GM21360 (cell line): ENCODE measurements around the gene RHBDD1.
"Not testable (repeated sequence)": the region's sequence is repeated elsewhere in the genome, so short reads cannot be mapped to it uniquely, and the experiment has no call there.

ENCODE experiments used
- ATAC-seq: cut with Tn5 transposase; IDR thresholded peaks from one replicate; pipeline ENCODE4 v1.9.1; 2021; ENCODE audit warnings: mild to moderate bottlenecking, moderate library complexity; ENCODE audit not compliant: unreplicated experiment

Gene RHBDD1

DNA sequence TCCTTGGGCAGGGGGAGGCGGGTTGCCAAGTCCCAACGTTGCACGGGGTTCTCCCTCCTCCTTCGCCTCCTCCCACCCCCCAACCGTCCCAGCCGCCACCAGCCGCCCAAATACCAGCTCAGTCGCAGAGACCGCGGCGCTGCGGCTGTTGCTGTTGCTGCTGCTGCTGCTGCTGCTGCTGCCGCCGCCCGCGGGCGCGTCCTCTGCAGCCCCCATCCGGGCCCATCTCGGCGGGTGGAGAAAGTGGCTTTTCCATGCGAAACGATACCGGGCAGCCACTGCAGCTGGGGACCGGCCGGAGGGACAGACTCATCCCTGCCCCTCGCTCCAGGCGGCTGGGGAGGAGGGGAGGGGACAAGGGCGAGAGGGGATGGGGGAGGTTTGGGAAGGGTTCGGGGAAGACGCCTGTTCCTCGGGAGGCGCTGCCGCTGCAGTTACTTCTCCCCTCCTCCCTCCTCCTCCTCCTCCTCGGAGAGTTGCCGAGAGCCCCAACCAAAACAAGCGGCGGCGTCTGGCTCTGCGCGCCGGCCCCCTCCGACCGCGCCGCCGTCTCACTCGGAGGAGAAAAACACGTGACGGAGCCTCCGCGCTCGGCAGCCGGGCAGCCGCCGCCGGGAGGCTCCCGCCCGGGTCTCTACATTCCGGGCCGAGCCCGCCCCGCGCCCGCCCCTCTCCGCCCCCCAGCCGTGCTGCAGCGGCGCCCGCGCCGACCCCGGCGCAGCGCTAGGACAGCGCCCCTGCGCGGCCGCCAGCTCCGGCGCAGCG is 36.5 kb upstream of the RHBDD1 start, which contains the start of gene IRS1:
Gene IRS1 (minus strand): TSS at position 610 of the 765 bp plus-strand sequence. CDS start 1,082 bp downstream, outside the sequence.
- peak; percentile 33 for ATAC-seq

DNA sequence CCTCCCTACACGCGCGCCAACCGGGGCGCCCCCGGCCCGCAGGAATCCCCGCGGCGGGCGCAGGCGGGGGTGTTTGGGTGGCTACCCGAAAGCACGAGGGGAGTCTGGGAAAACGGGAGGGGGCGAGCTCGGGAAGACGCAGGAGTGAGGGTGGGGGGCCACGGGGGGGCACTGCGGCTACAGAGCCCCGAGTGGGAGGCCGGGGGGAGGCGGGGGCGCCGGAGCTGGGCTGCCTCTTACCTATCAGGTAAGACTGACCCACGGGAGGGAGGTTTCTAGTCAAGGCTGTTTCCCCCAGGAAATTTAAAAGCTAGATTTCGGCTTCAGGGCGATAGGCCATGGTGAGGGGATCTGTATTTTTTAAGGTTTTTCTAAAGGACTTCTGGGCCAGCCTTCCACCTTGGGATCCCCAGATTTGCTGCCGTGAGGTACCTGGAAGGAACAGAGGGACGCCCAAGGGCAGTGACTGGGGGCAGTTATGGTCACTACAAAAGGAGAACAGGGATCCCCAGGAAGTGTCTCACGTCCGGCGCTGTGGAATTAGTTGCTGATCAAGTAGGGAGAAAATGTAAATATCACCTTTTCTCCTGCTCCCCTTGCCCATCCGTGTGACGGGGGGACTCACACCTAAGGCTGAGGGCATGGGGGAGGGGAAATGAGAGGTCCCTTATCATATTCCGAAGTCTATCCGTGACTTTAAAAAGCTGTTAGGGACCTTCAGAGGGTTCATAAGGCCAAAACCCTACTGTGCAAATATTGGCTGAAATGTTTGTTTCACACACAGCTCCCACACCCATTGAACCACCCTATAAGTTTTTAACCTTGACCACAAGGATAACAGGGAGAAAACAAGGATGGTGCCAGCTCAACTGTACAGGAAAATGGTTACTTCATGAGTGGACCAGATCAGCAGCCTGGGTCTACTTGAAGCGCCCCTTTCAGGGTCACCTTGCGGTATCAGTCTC is 35.6 kb upstream of the RHBDD1 start:
- no peak for ATAC-seq

DNA sequence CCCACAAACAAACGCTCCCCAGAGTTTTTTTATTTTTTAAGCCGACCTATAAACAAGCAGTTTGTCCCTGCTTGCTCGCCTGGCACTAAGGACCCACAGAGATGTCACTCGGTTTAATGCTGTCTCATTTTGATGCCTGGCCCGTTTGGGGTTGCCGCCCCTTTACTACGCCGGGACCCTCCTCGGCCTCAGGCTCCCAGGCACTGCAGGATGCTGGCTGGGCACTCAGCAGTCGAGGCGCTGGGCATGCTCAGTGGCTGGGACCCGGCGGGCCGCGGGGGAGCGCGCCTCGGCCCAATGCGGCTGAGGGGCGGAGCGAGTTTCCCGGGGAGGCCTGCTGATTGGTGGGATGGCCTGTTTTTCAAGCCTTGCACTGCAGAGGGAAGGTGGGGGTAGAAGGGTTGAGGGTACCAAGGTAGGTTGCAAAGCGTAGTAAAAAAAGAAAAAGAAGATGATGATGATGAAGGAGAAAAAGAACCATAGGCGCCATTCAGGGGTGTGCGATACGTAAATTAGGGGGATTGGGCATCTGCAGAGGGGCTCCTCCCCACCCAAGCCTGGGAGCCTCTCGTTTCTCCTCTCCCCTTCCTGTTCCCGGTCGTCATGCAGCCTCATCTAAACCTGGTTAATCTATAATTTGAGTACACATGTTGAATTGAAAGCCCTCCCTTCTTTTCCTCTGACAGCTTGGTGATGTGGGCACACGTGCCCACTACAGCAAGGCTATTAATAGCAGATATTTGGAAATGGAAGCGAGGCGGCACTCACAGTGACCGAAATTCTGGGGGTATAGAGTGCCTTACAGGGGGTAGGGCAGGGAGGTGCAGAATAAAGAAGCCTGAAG is 34.7 kb upstream of the RHBDD1 start:
- ATAC-seq, result peak; percentile 82

DNA sequence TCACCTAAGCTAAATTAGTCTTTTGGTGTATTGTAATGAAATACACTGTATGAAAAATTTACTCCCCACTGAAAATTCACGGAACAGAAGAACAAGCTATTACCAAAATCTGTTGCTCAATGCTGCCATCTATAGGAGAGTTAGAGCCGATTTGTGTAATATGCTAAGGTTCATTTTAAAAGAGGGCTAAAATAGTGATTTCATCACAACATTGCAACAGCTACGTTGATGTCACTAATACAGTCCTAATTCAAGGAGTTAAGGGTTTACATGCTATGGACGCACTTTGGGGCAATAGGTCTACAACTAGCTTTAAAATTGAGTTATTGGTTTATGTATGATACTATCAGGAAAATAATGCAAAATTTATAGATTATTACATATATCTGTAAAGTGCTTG is 33.3 kb upstream of the RHBDD1 start:
- ATAC-seq, result no peak

DNA sequence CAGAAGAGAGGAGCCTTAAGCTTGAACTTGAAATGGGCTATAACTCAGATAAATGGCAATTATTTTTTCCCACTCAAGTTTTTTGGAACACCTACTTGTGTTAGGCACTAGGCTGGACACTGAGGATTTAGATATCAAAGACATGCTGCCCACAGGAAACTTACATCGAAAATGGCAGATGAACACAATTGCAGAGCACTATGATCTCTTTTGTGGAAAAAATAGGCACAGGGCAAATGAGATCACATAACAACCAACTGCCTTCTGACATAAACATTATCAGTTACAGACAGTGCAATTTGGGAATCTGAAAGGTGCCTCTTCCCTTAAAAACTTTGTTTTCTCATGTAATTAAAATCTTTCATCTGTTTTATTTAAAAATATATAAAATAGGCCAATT is 32.4 kb upstream of the RHBDD1 start:
- no peak for ATAC-seq

DNA sequence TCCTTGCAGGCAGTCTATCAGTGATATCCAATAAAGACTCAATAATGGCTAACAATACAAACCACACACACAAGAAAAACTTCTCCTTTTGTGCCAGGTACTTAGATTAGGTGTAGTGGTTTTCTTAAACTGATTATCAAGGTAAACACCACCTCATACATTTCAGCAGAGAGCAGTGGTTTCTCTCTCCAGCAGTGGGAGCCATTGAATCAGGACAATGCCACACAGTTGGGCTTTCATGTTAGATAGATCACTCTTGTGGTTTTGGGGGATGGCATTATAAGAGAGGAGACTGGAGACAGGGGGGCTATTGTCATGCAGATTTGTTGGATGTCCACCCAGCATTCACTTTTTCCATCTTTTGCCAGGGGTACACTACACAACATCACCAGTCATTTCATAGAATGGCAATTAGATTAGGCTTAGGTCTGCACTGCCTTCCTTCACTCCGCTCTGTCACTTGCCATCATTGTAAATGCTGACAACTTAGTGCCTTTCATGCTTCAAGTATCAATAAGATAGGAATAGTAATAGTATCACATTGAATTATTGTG is 22.6 kb upstream of the RHBDD1 start:
- no peak for ATAC-seq

DNA sequence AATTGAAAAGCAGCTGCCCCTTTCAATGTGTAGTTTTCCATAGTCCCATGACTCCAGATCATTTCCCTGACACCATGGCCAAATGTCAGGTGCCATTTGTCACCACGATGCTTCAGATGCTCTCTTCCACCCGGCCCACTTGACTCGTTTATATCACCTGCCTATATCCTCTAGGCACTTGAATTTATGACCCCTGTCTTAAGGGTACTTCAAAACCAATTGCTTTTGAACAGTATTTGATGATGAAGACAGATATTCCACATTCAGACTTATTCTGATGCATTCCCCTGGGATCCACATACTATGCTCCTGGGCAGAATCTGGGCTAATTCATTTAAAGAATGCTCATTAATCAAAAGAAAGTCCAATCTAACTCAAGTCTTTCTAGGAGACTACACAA is 16.9 kb upstream of the RHBDD1 start:
- no peak for ATAC-seq

DNA sequence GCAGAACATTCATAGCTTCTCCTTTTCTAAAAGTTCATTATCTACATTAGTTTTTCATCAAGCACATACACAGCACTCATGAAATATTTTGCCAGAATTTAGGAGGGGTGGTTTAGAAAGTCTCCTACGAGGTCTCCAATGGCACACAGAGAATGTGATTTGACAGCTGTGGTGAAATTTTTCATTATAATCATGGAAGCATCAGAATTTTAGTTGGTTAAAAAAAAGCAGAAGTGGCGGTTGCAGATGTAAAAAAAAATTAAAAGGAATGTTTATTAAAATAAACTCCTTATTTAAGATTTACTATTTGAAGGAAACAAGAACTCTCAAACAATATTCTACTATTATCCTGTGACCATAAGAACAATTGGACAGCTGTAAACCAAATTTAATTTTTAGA is 10.8 kb upstream of the RHBDD1 start:
- no peak for ATAC-seq

DNA sequence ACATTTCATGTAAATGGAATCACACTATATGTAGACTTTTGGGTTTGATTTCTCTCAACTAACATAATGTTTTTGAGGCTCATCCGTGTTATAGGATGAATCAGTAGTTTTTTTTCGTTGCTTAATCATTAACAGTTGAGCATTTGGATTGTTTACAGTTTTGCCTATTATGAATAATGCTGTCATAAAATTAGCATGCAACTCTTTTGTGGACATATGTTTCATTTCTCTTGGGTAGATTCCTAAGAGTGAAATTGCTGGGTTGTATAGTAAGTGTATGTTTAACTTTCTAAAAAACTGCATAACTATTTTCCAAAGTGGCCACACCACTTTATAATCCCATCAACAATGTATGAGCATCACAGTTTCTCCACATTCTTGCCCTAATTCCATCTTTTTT is 7.7 kb upstream of the RHBDD1 start:
- ATAC-seq, result no peak

DNA sequence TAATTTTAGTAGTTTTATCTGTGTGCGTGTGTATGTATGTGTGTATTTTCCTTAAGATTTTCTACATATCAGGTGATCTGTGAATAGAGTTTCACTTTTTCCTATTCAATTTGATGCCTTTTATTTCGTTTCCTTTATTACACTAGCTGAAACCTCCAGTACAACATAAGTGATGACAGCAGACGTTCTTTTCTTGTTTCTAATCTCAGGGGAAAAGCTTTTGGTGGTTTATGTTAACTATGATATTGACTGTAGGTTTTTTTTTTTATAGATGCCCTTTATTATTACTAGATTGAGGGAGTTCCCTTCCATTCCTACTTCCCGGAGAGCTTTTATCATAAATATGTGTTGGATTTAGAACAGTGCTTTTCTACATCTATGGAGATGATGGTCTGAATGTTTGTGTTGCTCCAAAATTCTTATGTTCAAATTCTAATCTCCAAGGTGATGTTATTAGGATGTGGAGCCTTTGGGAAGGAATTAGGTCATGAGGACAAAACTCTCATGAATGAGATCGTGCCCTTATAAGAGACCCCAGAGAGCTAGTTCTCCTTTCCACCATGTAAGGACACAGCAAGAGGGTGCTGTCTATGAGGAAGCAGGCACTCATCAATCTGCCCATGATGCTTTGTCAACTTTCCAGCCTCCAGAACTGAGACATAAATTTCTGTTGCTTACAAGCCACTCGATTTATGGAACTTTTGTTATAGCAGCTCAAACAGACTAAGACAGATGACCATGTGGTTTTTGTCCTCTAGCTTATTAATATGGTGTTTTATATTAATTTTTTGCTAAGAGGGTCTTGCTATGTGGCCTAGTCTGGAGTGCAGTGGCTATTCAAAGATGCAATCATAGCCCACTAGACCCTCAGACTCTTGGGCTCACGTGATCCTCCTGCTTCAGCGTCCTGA is 5.9 kb upstream of the RHBDD1 start:
- ATAC-seq, result no peak

DNA sequence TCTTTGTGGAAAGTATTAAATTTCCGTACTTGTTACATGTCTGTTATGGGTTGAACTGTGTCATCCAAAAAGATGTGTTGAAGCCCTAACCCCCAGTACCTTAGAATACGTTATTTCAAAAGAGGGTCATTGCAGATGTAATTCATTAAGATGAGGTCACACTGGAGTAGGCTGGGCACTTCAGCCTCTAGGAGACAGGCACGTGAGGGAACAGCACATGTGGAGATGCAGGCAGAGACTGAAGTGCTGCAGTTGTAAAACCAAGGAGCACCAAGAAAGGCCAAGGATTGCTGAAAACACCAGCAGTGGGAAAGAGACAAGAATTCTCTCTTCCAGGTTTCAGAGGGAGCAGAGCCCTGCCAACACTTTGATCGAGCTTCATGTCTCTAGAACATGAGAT is 4.6 kb upstream of the RHBDD1 start:
- ATAC-seq, result no peak

DNA sequence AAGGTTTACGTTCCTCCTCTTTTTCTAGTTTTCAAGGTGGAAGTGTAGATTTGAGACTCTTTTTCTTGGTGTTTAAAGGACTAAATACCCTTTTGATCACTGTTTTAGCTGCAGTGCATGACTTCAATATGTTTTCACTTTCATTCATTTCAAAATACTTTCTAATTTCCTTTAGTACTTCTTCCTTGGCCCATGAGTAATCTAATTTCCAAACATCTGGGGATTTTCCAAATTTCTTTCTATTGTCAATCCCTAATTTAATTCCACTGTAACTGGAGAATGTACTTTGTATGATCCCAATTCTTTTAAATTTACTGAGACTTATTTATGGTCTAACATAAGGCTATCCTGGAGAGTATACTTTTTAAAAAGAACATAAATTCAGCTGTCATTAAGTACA is 3.8 kb upstream of the RHBDD1 start:
- ATAC-seq, result no peak

DNA sequence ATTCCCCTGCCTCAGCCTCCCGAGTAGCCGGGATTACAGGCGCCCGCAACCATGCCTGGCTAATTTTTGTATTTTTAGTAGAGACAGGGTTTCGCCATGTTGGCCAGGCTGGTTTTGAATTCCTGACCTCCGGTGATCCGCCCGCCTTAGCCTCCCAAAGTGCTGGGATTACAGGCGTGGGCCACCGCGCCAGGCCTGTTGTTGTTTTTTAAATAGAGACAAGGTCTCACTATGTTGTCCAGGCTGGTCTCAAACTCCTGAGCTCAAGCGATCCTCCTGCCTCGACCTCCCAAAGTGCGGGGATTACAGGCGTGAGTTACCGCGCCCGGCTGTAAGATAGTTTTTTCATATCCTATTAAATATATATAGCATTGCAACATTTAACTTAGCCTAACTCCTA is 974 bp upstream of the RHBDD1 start:
- ATAC-seq, result not testable (repeated sequence)

DNA sequence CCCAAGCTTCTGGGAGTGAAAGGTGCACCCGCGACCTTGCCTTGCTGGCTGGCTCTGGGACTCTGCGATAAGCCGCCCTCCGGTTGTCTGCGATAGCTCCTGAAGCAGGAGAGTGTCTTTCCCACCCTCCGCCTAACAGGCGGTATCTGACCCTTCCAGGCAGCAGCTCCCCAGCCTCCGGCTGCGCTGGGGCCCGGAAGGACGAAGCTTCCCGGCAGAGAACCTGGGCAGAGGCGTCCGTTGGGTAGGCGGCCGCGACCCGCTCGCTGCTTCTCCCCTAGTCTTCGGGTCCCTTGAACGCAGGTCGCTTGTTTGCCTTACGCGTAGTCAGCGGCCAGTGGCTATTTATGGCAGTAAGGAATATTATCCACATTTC is 446 bp upstream of the RHBDD1 start:
- ATAC-seq, result peak; percentile 17

DNA sequence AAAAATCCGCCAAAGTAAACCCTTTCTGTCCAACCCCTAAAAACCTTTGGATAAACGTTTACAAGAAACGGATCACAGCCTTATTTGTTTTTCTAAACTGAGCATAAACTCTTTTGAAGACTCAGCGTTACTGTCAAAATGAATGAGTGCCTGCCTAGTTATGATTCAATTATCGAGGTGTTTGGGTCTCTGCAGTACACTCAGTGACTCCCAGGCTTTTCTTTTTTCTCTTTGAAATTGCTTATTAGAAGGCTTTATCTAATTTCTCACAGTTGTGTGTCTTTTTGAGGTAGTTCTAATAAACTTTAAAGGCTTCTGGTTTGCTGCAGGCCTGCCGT is 663 bp downstream of the RHBDD1 start:
- peak; percentile 3 for ATAC-seq

DNA sequence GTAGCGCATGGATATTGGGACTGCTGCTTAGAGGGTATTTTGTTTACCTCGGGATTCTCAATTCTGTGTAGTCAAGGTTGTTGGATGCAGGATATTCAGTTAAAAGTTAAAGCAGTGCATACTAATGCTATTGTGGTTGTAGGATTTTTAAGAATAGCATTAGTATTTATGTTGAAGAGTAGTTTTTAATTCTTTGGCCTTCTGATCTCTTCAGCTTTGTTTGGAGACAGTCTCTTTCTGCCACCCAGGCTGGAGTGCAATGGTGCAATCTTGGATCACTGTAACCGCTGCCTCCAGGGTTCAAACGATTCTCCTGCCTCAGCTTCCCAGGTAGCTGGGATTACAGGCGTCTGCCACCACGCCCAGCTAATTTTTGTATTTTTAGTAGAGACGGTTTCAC is 1.5 kb downstream of the RHBDD1 start:
- no peak for ATAC-seq

DNA sequence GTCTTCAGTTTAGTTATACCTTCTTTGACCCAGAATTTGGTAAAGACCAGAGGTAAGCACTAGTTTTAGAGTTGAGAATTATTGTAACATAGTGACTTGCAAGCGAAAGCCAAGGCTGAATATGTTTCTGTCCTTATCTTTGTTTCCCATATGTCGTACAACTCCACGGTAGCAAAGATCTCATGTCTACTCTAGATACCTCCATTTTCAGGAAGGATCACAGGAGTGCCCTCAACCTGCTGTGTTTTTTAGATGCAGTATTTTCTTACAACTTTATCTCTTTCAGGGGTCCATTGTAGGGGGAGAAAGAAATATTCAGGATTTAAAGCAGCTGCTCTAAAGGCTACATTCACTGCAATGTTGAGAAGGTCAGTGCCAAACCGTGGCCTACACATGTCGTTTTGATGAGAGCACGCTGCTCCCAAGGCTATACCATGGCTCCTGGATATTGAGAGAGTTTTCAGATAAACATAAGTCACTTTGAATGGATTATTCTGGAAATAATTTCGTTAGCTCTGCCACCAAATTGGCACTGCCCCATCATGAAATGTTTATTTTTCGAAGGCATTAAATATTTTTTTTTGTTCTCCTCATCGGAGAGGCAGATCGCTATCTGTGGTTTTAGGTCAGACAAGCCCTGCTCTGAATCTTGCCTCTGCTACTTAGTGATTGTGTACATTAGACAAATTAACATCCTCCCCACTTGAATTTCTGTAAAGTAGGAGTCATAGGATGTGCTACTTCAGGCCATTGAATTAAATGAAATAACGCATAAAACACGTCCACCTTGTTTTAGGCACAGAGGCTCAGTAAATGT is 2.1 kb downstream of the RHBDD1 start:
- no peak for ATAC-seq

DNA sequence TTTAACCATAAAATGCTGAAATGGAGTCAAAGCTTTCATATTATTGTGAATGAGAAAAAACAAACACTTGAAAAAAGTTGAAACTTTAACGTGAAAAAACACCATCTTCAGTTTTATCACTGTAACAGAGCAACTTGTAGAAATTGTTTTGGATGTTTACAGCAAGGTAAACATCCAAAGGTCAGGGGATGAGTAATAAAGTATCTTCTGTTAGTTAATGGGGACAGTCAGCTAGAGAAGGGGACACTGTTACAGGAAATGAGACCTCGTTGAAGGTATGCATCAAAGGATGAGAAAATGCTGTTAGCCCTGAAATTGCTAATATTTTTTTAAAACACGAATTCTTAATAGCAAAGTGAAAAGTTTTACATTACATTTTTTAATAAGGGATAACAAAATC is 2.9 kb downstream of the RHBDD1 start:
- peak; percentile 20 for ATAC-seq

DNA sequence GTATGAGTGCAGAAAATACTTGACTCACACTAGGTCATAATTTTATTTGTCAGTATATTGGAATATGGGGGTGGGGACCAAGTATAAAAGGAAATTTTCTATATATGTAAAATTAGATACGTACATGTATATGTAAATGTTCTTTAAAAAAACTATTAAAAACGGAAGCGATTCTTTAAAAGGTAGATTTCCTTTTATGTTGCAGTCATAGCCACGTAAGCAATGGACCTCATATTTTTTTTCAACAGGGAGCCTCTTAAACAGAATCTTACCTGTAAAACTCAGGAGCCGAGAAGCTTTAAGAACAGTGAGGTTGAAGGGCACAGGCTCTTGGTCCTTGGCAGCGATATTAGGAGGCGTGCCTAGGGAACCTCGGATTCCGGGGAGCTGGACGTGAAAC is 3.3 kb downstream of the RHBDD1 start:
- no peak for ATAC-seq
